KMS-11 (cell line): ENCODE measurements around the gene SIX2.

Experiments used
- H2AFZ ChIP-seq: fragments of 200-600 bp; sonication (generic); 2 replicates; pipeline ENCODE4 v1.6.1; 2016; ENCODE audit warnings: antibody characterized with exemption, mixed run types, low read depth
- H3K27ac ChIP-seq: fragments of 200-600 bp; sonication (generic); 2 replicates; pipeline ENCODE4 v1.6.1; 2016; ENCODE audit warnings: mild to moderate bottlenecking, mixed run types
- H3K27me3 ChIP-seq: fragments of 200-600 bp; sonication (generic); 2 replicates; pipeline ENCODE4 v1.6.1; 2017; ENCODE audit warnings: mild to moderate bottlenecking, low read depth, mixed run types, moderate library complexity; ENCODE audit not compliant: insufficient read depth
- H3K36me3 ChIP-seq: fragments of 200-600 bp; sonication (generic); 2 replicates; pipeline ENCODE4 v1.6.1; 2017; ENCODE audit warnings: mild to moderate bottlenecking, mixed run types; ENCODE audit not compliant: insufficient read depth
- H3K4me1 ChIP-seq: fragments of 200-600 bp; sonication (generic); 2 replicates; pipeline ENCODE4 v1.6.1; 2016; ENCODE audit warnings: mild to moderate bottlenecking, low read depth, mixed run types; ENCODE audit not compliant: poor library complexity, severe bottlenecking
- H3K4me2 ChIP-seq: fragments of 200-600 bp; sonication (generic); 2 replicates; pipeline ENCODE4 v1.7.0; 2016; ENCODE audit warnings: mild to moderate bottlenecking, mixed run types
- H3K4me3 ChIP-seq: fragments of 200-600 bp; sonication (generic); IDR thresholded peaks from 2 replicates; pipeline ENCODE4 v1.6.1; 2017; ENCODE audit warnings: low read depth, low read length, mixed read lengths; ENCODE audit not compliant: insufficient read depth
- H3K79me2 ChIP-seq: fragments of 200-600 bp; sonication (generic); 2 replicates; pipeline ENCODE4 v1.6.1; 2016; ENCODE audit warnings: low read depth, mixed run types; ENCODE audit not compliant: insufficient read depth
- H3K9ac ChIP-seq: fragments of 200-600 bp; sonication (generic); 2 replicates; pipeline ENCODE4 v1.6.1; 2016; ENCODE audit warnings: mild to moderate bottlenecking, mixed run types
- H4K20me1 ChIP-seq: fragments of 200-600 bp; sonication (generic); 2 replicates; pipeline ENCODE4 v1.6.1; 2016; ENCODE audit warnings: mild to moderate bottlenecking, mixed run types; ENCODE audit not compliant: insufficient read depth
- CTCF ChIP-seq: fragments of 200-600 bp; sonication (generic); conservative IDR thresholded peaks from 2 replicates; pipeline ENCODE4 v1.6.1; 2017; ENCODE audit warnings: low read depth, mild to moderate bottlenecking, antibody characterized with exemption, low read length, moderate library complexity, mixed read lengths

SIX2 gene

GRCh38 chr2:45006942-45007287, 2.3 kb downstream of the SIX2 start:
- H3K4me1 ChIP-seq = no peaks in the 10 kb centered on the region
- H3K27ac ChIP-seq = no peak overlapping the region
- peak overlapping the region; percentile 51; the same call in 1 of the 2 replicates for H3K4me2 ChIP-seq
- H3K4me3 ChIP-seq = no peak overlapping the region
- no peaks in the 10 kb centered on the region for H3K36me3 ChIP-seq
- no peak overlapping the region for H3K9ac ChIP-seq
- peaks cover 15% of the 10 kb centered on the region; the same call in 1 of the 2 replicates for H3K79me2 ChIP-seq
- no peak overlapping the region for H2AFZ ChIP-seq
- no peak for TF ChIP-seq CTCF
- no peaks in the 10 kb centered on the region for H3K27me3 ChIP-seq
- H4K20me1 ChIP-seq = no peaks in the 10 kb centered on the region

GRCh38 chr2:45006041-45006941, 3.0 kb downstream of the SIX2 start:
- no peak overlapping the region for H3K27ac ChIP-seq
- no peak overlapping the region for H2AFZ ChIP-seq
- H3K4me3 ChIP-seq = no peak overlapping the region
- H3K9ac ChIP-seq = no peak overlapping the region
- H4K20me1 ChIP-seq = no peaks in the 10 kb centered on the region
- H3K4me1 ChIP-seq = no peaks in the 10 kb centered on the region
- peaks cover 15% of the 10 kb centered on the region; the same call in 1 of the 2 replicates for H3K79me2 ChIP-seq
- H3K4me2 ChIP-seq = no peak overlapping the region
- TF ChIP-seq CTCF = no peak
- no peaks in the 10 kb centered on the region for H3K36me3 ChIP-seq
- H3K27me3 ChIP-seq = no peaks in the 10 kb centered on the region

GRCh38 chr2:45005261-45006002, 3.8 kb downstream of the SIX2 start:
- no peak overlapping the region for H3K27ac ChIP-seq
- H3K4me2 ChIP-seq = no peak overlapping the region
- peaks cover 15% of the 10 kb centered on the region; the same call in 1 of the 2 replicates for H3K79me2 ChIP-seq
- no peak overlapping the region for H2AFZ ChIP-seq
- H3K4me3 ChIP-seq = no peak overlapping the region
- no peaks in the 10 kb centered on the region for H3K36me3 ChIP-seq
- H3K9ac ChIP-seq = no peak overlapping the region
- H3K4me1 ChIP-seq = no peaks in the 10 kb centered on the region
- H3K27me3 ChIP-seq = no peaks in the 10 kb centered on the region
- H4K20me1 ChIP-seq = no peaks in the 10 kb centered on the region
- no peak for TF ChIP-seq CTCF

- Histone ChIP-seq H3K9ac (no peak overlapping the region), H3K4me1 (no peaks in the 10 kb centered on the region), H4K20me1 (no peaks in the 10 kb centered on the region), H3K27me3 (no peaks in the 10 kb centered on the region), H3K27ac (no peak overlapping the region), H3K79me2 (peaks cover 15% of the 10 kb centered on the region; the same call in 1 of the 2 replicates), H3K36me3 (no peaks in the 10 kb centered on the region), H3K4me2 (no peak overlapping the region), H2AFZ (no peak overlapping the region), H3K4me3 (no peak overlapping the region)
- TF ChIP-seq CTCF = no peak
Observed at GRCh38 chr2:45004562-45005191, 4.6 kb downstream of the SIX2 start.
